Fibroblast of lung (primary cell): ENCODE results near the gene PABPC1L.

Experiments
- EZH2 ChIP-seq: IDR thresholded peaks from 2 replicates; pipeline ENCODE4 v1.5.1; 2012; ENCODE audit warnings: low read length, control low read depth, mild to moderate bottlenecking; ENCODE audit errors: missing control alignments
- TF ChIP-seq, protein P1 (sequence below), 2 donors: IDR thresholded peaks in 1 of 2; conservative IDR thresholded peaks in 1 of 2; 1 replicate in 1 of 2; 2 replicates in 1 of 2; pipeline ENCODE4 v1.5.1; 2011 to 2012; ENCODE audit warnings: low read length in 2 of 2, control low read depth in 1 of 2, inconsistent platforms in 1 of 2, low read depth in 1 of 2, mild to moderate bottlenecking in 1 of 2

DNA sequence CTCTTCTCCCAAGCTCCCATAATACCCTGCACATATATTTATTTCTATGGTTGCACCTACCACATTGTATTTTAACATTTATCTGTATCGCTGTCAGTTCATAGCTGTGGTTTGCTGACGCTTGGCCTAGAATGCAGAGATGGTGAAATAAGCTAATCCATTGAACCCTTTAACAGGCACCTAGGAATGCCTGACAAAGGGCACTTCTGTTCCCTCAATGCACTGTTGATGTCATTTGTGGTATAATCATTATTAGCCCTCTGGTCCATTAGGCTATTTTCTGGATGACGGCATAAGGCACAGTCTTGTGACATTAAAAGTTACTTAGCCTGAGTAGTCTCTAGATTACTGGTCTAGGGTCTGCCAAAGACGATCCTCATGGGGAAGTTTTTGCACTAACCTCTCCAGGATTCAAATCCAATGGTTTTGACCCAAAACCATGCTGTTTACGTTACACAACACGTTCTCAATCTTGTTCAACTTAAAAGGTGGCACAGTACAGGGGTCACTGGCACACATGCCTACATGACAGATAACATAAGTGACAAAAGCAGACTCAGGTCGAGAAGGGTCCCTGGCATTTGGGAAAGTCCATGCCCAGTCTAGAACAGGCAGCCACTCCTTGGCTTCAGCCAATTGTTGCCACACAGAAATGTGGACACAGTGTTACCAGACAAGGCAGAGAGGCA is 26.5 kb upstream of the PABPC1L start:
- TF ChIP-seq, protein P1, sequence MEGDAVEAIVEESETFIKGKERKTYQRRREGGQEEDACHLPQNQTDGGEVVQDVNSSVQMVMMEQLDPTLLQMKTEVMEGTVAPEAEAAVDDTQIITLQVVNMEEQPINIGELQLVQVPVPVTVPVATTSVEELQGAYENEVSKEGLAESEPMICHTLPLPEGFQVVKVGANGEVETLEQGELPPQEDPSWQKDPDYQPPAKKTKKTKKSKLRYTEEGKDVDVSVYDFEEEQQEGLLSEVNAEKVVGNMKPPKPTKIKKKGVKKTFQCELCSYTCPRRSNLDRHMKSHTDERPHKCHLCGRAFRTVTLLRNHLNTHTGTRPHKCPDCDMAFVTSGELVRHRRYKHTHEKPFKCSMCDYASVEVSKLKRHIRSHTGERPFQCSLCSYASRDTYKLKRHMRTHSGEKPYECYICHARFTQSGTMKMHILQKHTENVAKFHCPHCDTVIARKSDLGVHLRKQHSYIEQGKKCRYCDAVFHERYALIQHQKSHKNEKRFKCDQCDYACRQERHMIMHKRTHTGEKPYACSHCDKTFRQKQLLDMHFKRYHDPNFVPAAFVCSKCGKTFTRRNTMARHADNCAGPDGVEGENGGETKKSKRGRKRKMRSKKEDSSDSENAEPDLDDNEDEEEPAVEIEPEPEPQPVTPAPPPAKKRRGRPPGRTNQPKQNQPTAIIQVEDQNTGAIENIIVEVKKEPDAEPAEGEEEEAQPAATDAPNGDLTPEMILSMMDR (conservative IDR thresholded peaks at IDR 0.05 in 1 of 2, IDR thresholded peaks at IDR 0.05 in 1 of 2; ENCODE audit: low read depth in 1 of 2, low read length in 2 of 2), result no peak
- TF ChIP-seq EZH2, result no peak
